ENCODE results near the gene BPNT1. TPM values are rescaled to one million over a fixed set of nuclear protein-coding genes. Genes with fewer than 3 reads are reported as not detected.
"Not testable (repeated sequence)": the region's sequence is repeated elsewhere in the genome, so short reads cannot be mapped to it uniquely, and the experiment has no call there.

Gene BPNT1
- total RNA-seq, 1 experiment from 2014 or later, result 41.5 TPM

DNA sequence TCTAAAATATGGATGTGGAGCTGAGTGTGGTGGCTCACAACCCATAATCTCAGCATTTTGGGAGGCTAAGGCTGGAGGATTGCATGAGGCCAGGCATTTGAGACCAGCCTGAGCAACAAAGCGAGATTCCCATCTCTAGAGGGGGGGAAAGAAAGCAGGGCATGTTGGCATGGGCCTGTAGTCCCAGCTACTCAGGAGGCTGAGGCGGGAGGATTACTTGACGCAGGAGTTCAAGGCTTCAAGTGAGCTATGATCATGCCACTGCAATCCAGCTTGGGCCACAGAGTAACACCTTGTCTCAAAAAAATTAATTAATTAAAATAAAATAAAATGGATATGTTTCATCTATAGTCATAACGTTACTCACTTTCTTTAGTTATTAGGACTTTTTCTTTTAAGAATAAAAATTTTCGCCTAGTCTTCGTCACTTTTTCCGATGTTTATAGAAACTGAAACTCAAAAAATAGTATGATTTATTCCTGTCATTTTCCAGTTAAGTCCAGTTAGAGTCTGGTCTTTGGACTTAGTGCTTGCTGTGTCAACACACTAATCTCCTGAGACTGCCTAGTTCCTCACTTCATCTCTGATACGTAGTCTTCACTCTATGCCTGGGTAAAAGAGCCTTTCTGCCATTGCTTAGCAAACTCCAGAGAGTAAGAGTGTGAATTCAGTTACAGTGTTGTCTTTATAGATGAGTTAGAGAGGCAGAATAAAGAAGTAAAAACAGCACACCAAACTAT is 32.4 kb upstream of the BPNT1 start:
- H3K27ac ChIP-seq, result 0 out of 2 replicates have a peak overlapping the region, but pooled peaks have one; percentile 32
- no peaks in the 10 kb centered on the region for H3K4me1 ChIP-seq (replicated peaks; ENCODE audit: insufficient read depth)
- no peaks in the 10 kb centered on the region for H3K79me2 ChIP-seq (ENCODE audit: low read depth)
- no peaks in the 10 kb centered on the region for H3K9me3 ChIP-seq (ENCODE audit: insufficient read depth, low read depth)
- TF ChIP-seq EZH2 (IDR thresholded peaks at IDR 0.05; ENCODE audit: low read depth), result no peak
- TF ChIP-seq, protein P1, sequence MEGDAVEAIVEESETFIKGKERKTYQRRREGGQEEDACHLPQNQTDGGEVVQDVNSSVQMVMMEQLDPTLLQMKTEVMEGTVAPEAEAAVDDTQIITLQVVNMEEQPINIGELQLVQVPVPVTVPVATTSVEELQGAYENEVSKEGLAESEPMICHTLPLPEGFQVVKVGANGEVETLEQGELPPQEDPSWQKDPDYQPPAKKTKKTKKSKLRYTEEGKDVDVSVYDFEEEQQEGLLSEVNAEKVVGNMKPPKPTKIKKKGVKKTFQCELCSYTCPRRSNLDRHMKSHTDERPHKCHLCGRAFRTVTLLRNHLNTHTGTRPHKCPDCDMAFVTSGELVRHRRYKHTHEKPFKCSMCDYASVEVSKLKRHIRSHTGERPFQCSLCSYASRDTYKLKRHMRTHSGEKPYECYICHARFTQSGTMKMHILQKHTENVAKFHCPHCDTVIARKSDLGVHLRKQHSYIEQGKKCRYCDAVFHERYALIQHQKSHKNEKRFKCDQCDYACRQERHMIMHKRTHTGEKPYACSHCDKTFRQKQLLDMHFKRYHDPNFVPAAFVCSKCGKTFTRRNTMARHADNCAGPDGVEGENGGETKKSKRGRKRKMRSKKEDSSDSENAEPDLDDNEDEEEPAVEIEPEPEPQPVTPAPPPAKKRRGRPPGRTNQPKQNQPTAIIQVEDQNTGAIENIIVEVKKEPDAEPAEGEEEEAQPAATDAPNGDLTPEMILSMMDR (conservative IDR thresholded peaks at IDR 0.05), result no peak
- 0 out of 2 replicates have a peak, but pooled peaks cover 10% of the 10 kb centered on the region for H3K36me3 ChIP-seq (ENCODE audit: low read depth)
- peaks cover 10% of the 10 kb centered on the region; the same call in 1 of the 2 replicates for H4K20me1 ChIP-seq (ENCODE audit: insufficient read depth)
- no peak for DNase-seq
- H3K4me3 ChIP-seq, result no peak overlapping the region
- no peak overlapping the region for H2AFZ ChIP-seq
- POLR2A ChIA-PET (ENCODE audit: unreplicated experiment), result interaction anchor here (0.7 kb wide), 1 partner anchor 130 kb away, joined by 5 read pairs; no protein-coding TSS in a partner anchor
- CTCF ChIA-PET, result interaction anchor here (0.5 kb wide), 1 partner anchor 9 kb away, joined by 3 read pairs; no protein-coding TSS in a partner anchor
- H3K9me2 ChIP-seq (ENCODE audit: insufficient read depth), result no peaks in the 10 kb centered on the region
- H3K27me3 ChIP-seq (ENCODE audit: insufficient read depth, low read depth), result no peaks in the 10 kb centered on the region
- intact Hi-C loops (cut with micrococcal nuclease; ENCODE audit: unreplicated experiment), result no loop called here
- H3F3A ChIP-seq (ENCODE audit: insufficient read depth, low read depth), result peaks cover 5% of the 10 kb centered on the region; the same call in 1 of the 2 replicates
- no TSS peak for BruUV-seq (replicated peaks)
- no peak overlapping the region for H3K4me2 ChIP-seq

GRCh38 chr1:220119043-220119512 is 29.5 kb upstream of the BPNT1 start:
- no peaks in the 10 kb centered on the region for H3K79me2 ChIP-seq (ENCODE audit: low read depth)
- H3K9me2 ChIP-seq (ENCODE audit: insufficient read depth), result no peaks in the 10 kb centered on the region
- no TSS peak for BruUV-seq (replicated peaks)
- CTCF ChIA-PET, result no interaction called here
- H4K20me1 ChIP-seq (ENCODE audit: insufficient read depth), result peaks cover 4% of the 10 kb centered on the region
- TF ChIP-seq, protein P1 (conservative IDR thresholded peaks at IDR 0.05), result no peak
- no peak for TF ChIP-seq EZH2 (IDR thresholded peaks at IDR 0.05; ENCODE audit: low read depth)
- H3K4me1 ChIP-seq (replicated peaks; ENCODE audit: insufficient read depth), result no peaks in the 10 kb centered on the region
- no peaks in the 10 kb centered on the region for H3K27me3 ChIP-seq (ENCODE audit: insufficient read depth, low read depth)
- peaks cover 17% of the 10 kb centered on the region for H3K36me3 ChIP-seq (ENCODE audit: low read depth)
- peaks cover 5% of the 10 kb centered on the region; the same call in 1 of the 2 replicates for H3F3A ChIP-seq (ENCODE audit: insufficient read depth, low read depth)
- no peak overlapping the region for H3K4me3 ChIP-seq
- no peak overlapping the region for H3K4me2 ChIP-seq
- H2AFZ ChIP-seq, result no peak overlapping the region
- no peak overlapping the region for H3K27ac ChIP-seq
- no peaks in the 10 kb centered on the region for H3K9me3 ChIP-seq (ENCODE audit: insufficient read depth, low read depth)
- DNase-seq, result no peak
- POLR2A ChIA-PET (ENCODE audit: unreplicated experiment), result no interaction called here
- intact Hi-C loops (cut with micrococcal nuclease; ENCODE audit: unreplicated experiment), result no loop called here

- no peak overlapping the region for H3K4me2 ChIP-seq
- no peak for DNase-seq
- H3K9me3 ChIP-seq (ENCODE audit: insufficient read depth, low read depth), result no peaks in the 10 kb centered on the region
- H3K9me2 ChIP-seq (ENCODE audit: insufficient read depth), result no peaks in the 10 kb centered on the region
- intact Hi-C loops (cut with micrococcal nuclease; ENCODE audit: unreplicated experiment), result loop anchor here (1.0 kb wide), 1 partner anchor 663 kb away; no protein-coding TSS in a partner anchor
- peaks cover 5% of the 10 kb centered on the region; the same call in 1 of the 2 replicates for H3F3A ChIP-seq (ENCODE audit: insufficient read depth, low read depth)
- H3K4me3 ChIP-seq, result no peak overlapping the region
- no peaks in the 10 kb centered on the region for H3K79me2 ChIP-seq (ENCODE audit: low read depth)
- H3K27me3 ChIP-seq (ENCODE audit: insufficient read depth, low read depth), result no peaks in the 10 kb centered on the region
- ChIA-PET CTCF (interaction anchor here (0.7 kb wide), 1 partner anchor 8 kb away, joined by 3 read pairs; no protein-coding TSS in a partner anchor), POLR2A (ENCODE audit: unreplicated experiment) (no interaction called here)
- BruUV-seq (replicated peaks), result no TSS peak
- H3K27ac ChIP-seq, result no peak overlapping the region
- H3K4me1 ChIP-seq (replicated peaks; ENCODE audit: insufficient read depth), result no peaks in the 10 kb centered on the region
- H2AFZ ChIP-seq, result no peak overlapping the region
- no peaks in the 10 kb centered on the region; the same call in 1 of the 2 replicates for H4K20me1 ChIP-seq (ENCODE audit: insufficient read depth)
- peaks cover 38% of the 10 kb centered on the region for H3K36me3 ChIP-seq (ENCODE audit: low read depth)
- no peak for TF ChIP-seq EZH2 (IDR thresholded peaks at IDR 0.05; ENCODE audit: low read depth)
- TF ChIP-seq, protein P1 (conservative IDR thresholded peaks at IDR 0.05), result peak; percentile 56
Measured at GRCh38 chr1:220113136-220113695, 23.6 kb upstream of the BPNT1 start.

- H4K20me1 ChIP-seq (ENCODE audit: insufficient read depth); intact Hi-C loops (cut with micrococcal nuclease; ENCODE audit: unreplicated experiment); POLR2A ChIA-PET (ENCODE audit: unreplicated experiment): not testable (repeated sequence)
Measured at GRCh38 chr1:220112600-220112999, 23.0 kb upstream of the BPNT1 start.

DNA sequence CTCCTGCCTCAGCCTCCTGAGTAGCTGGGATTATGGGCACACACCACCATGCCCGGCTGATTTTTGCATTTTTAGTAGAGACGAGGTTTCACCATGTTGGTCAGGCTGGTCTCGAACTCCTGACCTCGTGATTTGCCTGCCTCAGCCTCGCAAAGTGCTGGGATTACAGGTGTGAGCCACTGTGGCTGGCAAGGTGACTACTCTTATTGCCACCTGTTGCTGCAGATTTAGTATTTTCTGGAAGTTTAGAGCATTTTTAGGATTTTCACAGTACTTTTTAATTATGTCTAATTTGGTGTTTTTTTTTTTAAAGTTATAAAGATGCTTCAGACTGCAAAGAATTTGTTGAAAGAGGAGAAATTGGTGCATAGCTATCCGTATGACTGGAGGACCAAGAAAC is 20.9 kb upstream of the BPNT1 start:
- DNase-seq; H3K27ac ChIP-seq; POLR2A ChIA-PET (ENCODE audit: unreplicated experiment); H3K27me3 ChIP-seq (ENCODE audit: insufficient read depth, low read depth); H3K4me3 ChIP-seq; H3F3A ChIP-seq (ENCODE audit: insufficient read depth, low read depth); H2AFZ ChIP-seq; H3K9me3 ChIP-seq (ENCODE audit: insufficient read depth, low read depth); H4K20me1 ChIP-seq (ENCODE audit: insufficient read depth); H3K9me2 ChIP-seq (ENCODE audit: insufficient read depth); H3K4me2 ChIP-seq; intact Hi-C loops (cut with micrococcal nuclease; ENCODE audit: unreplicated experiment); CTCF ChIA-PET; H3K79me2 ChIP-seq (ENCODE audit: low read depth); BruUV-seq (replicated peaks); H3K4me1 ChIP-seq (replicated peaks; ENCODE audit: insufficient read depth): not testable (repeated sequence)
- H3K36me3 ChIP-seq (ENCODE audit: low read depth), result peaks cover 46% of the 10 kb centered on the region

More at GRCh38 chr1:220112600-220112999, 23.0 kb upstream of the BPNT1 start:
- H3K4me1 ChIP-seq (replicated peaks; ENCODE audit: insufficient read depth); H3F3A ChIP-seq (ENCODE audit: insufficient read depth, low read depth); H3K9me3 ChIP-seq (ENCODE audit: insufficient read depth, low read depth); H3K4me2 ChIP-seq; H3K4me3 ChIP-seq; H3K27ac ChIP-seq; BruUV-seq (replicated peaks); H3K79me2 ChIP-seq (ENCODE audit: low read depth); H2AFZ ChIP-seq; H3K27me3 ChIP-seq (ENCODE audit: insufficient read depth, low read depth); DNase-seq; H3K9me2 ChIP-seq (ENCODE audit: insufficient read depth): not testable (repeated sequence)
- H3K36me3 ChIP-seq (ENCODE audit: low read depth), result peaks cover 40% of the 10 kb centered on the region
- CTCF ChIA-PET, result interaction anchor here (0.6 to 0.7 kb wide), 2 partner anchors 9 to 43 kb away, joined by 3 to 4 read pairs; no protein-coding TSS in a partner anchor
